Left cardiac atrium (tissue), 4 donors: ENCODE data around the gene IKZF2. TPM values are rescaled to one million over a fixed set of nuclear protein-coding genes. Genes with fewer than 3 reads are reported as not detected.
"Not testable (repeated sequence)": the region's sequence is repeated elsewhere in the genome, so short reads cannot be mapped to it uniquely, and the experiment has no call there.

Experiments used
- ATAC-seq, 2 donors: fragments of 200-7000 bp; cut with Tn5 transposase; one replicate each; pipeline ENCODE4 v1.9.1; 2020; ENCODE audit warnings: mild to moderate bottlenecking in 2 of 2, moderate library complexity in 2 of 2
- DNase-seq: peaks from one replicate; pipeline ENCODE4 v3.0.0-alpha.2; 2020
- intact Hi-C, 2 donors: fragments of 100-400 bp; cut with DNase I; formaldehyde crosslinking; loops; one replicate each; pipeline versions ENCODE4 v1.14.1 to v1.15.1; 2022 to 2023
- total RNA-seq, 2 donors: library from RNA; stranded (reverse); fragmentation: NEBNext Ultra II Directional; extraction: Animal tissue kit (Norgen Biotek cat#: 25700); gene quantifications; one replicate each; pipeline ENCODE4 v1.2.1, GENCODE V29; 2021
- donor health status: DM: no; HTN: yes; CAD: no.
- donor health status: DM: no; HTN: yes; CAD: no; lungs with severe emphysema.
- donor health status: DM: yes; HTN: yes; CAD: no.
- donor health status: Dilated cardiomyopathy.

The IKZF2 gene
- total RNA-seq, 2 donors from 2014 or later: 3.8 to 6.3 TPM

- ATAC-seq (no peak), DNase-seq (no peak)
- intact Hi-C loops: no loop called here
Measured at GRCh38 chr2:213067888-213068287, 83.5 kb downstream of the IKZF2 start.

- DNase-seq (no peak), ATAC-seq (no peak)
- intact Hi-C loops: no loop called here
Measured at GRCh38 chr2:213066443-213066743, 85.0 kb downstream of the IKZF2 start.

DNA sequence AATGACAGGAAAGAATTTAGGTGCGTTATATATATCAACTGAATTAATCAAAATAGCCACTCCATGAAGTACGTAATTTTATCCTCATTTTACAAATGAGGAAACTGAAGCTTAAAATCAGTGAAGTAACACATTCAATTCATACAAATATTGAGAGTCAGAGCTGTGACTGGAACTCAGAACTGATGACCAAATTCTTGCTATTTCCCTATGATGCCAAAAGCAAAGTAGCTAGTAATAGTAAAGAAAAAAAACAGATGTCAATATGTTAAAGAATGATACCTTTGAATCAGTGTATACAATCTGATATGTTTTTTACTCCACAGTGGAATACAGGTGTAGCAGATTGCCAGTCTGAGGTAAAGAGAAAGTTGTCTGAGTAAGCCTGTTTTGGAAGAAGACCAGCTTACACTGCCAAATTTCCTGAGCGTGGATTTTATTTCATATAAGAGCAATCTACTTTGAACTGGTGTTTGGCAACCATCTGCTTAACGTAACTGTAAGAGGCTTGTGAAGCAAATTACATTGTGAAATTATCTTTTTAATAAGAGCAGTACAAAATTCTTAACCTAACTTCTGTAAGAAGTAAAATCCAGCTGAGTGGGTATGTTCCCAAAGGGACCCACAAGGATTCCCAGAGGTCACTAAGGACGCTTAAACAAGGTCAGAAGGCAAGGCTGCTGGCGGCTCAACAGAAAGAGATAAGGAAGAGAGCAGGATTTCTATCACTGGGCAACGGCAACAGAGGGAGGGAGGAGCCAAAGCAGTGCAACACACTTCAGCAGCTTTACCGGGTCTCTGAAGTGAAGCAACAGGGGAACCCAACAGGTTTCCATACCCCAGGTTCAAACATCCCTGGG is 85.6 kb downstream of the IKZF2 start:
- DNase-seq (peak; percentile 33), ATAC-seq (peak; percentile 80 to 93)
- intact Hi-C loops: no loop called here

DNA sequence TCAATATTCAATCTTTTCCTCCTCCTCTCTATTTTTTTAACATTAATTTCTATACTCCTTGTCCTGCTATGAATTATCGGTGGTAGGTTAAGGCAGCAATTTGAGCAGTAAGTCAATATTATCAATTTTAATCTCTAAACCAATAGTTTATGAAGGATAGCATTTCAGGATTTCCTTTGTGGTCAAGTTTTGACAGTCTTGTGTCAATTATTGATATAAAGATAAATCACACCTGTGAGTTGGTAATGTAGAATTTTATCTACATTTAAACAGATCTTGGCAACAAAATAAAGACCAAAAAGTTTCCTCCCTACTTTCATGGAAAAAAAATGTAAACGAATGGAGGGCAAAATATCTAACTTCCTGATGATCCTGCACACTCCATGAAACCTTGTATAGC is 87.3 kb downstream of the IKZF2 start:
- intact Hi-C loops: no loop called here
- ATAC-seq: no peak
- no peak for DNase-seq

DNA sequence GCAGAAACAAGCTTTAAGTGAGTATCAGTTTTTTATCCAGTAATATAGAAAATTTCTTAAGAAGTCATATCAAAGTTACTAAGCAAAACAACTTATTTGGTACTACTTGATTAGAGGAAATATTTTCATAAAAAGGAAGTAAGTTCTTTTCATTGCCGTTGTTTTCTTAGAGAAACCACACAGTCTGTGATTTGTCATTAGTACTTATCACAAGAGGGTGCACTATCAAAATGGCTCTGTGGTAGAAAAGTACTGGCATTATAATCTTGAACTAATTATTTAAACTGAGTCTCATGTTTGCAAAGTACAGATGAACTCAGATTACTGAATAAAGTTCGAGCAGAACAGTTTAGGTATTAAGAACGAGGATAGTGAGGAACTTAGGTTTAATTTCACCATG is 93.4 kb downstream of the IKZF2 start:
- intact Hi-C loops: no loop called here
- ATAC-seq (no peak), DNase-seq (no peak)

GRCh38 chr2:213046431-213046830 is 105.0 kb downstream of the IKZF2 start:
- ATAC-seq (no peak), DNase-seq (no peak)
- intact Hi-C loops: no loop called here

DNA sequence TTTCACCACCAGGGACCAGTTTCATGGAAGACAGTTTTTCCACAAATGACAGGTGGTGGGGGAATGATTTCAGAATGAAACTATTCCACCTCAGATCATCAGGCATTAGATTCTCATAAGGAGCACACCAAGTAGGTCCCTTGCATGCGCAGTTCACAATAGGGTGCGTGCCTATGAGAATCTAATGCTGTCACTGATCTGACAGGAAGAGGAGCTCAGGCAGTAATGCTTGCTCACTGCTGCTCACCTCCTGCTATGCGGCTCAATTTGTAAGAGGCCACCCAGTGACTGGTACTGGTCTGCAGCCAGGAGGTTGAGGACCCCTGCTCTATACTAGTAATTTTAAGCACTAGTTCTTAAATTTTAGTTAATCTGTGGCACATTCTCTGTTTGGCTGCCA is 107.8 kb downstream of the IKZF2 start:
- intact Hi-C loops: no loop called here
- ATAC-seq: no peak
- no peak for DNase-seq

GRCh38 chr2:213042262-213042661 is 109.2 kb downstream of the IKZF2 start:
- no peak for ATAC-seq
- intact Hi-C loops: no loop called here
- no peak for DNase-seq

DNA sequence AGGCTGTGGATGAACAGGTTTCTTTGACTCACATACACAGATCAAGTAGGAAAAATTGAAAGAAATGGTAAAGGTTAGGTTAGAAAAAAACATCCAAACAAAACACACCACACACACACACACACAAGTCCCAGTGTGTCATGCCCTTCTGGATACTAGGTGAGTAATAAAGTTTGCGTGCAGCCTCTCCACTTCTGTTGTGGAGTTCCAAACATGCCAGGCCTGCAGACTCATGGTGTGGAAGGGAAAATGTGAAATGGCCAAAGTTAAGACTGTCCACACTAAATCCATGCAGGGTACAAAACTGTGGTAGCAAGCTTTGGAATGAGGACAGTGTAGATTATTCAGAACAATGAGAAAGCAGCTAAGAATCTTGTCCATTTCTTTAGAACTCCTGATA is 114.6 kb downstream of the IKZF2 start:
- peak in 1 of 2 donors; percentile 27 for ATAC-seq
- intact Hi-C loops: no loop called here
- DNase-seq: no peak

DNA sequence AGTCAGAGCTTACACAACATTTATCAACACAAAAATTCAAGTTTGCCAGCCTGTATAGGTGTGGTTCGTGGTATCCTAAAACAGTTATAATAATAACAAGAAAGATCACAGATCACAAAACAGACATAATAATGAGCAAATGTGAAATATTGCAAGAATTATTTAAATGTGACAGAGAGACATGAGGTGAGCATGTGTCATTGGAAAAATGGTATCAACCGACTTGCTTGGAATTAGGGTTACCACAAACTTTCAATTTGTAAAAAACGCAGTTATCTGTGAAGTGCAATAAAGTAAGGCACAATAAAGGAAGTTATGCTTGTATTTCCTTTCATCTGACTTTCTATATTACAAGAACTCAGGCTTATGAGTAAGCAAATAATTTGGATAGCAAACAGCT is 116.8 kb downstream of the IKZF2 start:
- intact Hi-C loops: no loop called here
- DNase-seq (no peak), ATAC-seq (no peak)

GRCh38 chr2:213032607-213033006 is 118.8 kb downstream of the IKZF2 start:
- intact Hi-C loops: no loop called here
- DNase-seq (no peak), ATAC-seq (no peak)

- no peak for ATAC-seq
- intact Hi-C loops: no loop called here
- no peak for DNase-seq
Measured at GRCh38 chr2:213022987-213023386, 128.4 kb downstream of the IKZF2 start.

DNA sequence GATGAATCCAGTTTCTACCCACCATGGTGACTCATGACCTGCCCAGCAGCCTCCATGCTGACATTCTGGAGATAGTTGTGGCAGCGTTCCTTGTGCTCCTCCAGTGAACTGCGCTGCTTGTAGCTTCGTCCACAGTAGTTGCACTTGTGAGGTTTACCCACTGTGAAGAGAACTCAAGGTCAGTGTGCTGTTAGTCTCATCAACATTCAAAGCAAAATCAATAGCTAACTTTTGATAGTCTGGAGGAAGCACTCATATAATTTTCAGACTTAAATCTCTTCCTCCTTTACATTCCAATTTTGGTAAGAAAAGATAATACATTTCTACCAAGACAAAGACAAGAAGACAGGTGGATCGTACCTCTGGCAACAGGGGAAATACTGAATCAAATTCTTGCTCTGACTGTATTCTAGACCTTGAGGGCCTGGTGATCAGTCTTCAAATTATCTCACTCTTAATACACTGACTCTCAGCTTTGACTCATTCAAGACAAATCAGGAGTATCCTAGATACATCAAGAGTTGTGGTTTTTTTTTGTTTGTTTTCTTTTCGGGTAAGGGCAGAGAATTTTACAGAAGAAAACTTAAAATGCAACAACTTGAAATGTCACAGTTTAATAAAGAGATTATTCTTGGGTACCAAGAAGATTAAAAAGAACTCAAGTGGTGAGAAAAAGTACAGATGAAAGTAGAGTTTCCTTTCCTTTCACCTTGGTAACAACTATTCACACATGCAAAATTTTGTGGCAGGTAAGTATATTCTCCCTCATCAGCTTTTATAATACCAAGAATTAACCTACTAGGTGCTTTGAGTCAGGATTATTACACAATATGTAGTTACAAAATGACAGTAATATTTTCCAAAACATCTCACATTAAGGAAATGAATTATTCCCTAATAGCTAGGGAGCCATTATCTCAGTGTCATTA is 129.2 kb downstream of the IKZF2 start:
- no peak for DNase-seq
- no peak for ATAC-seq
- intact Hi-C loops: no loop called here

- not testable (repeated sequence) for ATAC-seq
Measured at GRCh38 chr2:213020913-213021312, 130.5 kb downstream of the IKZF2 start.

GRCh38 chr2:213020268-213020667 is 131.1 kb downstream of the IKZF2 start:
- intact Hi-C loops: no loop called here
- DNase-seq (no peak), ATAC-seq (no peak)

More at GRCh38 chr2:213020913-213021312, 130.5 kb downstream of the IKZF2 start:
- DNase-seq, intact Hi-C loops: not testable (repeated sequence)

DNA sequence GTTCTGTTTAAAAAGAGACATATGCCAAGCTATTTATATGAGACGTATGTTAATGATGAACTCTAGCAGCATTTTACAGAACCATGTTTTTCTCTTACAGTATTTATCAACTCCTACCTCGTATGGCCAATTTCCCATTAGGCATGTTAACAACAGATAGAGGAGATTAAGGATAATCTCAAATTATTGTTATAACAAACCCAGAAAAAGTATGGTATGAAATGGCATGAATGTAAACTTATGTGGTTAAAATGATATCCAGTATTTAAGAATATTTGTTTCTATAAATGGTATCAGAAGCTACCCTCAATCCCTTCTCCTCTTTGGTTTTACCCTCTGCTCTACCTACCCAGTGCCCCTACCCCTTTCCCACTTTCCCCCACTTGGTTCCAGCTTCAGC is 132.0 kb downstream of the IKZF2 start:
- intact Hi-C loops: no loop called here
- DNase-seq (no peak), ATAC-seq (no peak)

GRCh38 chr2:213018340-213018901 is 133.0 kb downstream of the IKZF2 start:
- intact Hi-C loops: no loop called here
- ATAC-seq (no peak), DNase-seq (no peak)

DNA sequence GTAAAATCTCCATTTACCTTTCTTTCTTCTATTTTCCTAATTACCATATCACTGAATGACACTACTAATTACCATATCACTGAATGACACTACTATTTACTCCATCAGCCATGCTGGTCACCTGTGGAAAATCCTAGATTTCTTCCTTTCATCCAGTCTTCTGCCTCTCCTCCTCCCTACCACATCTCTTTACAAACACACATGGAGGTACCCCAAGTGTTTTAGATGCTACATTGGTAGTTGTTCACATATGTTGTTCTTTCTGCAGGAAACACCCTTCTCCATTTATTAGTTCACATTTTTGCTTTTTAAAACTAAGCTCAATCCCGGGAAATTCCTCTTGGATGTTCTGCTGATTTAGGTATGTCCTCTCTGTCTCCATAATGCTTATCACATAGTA is 134.0 kb downstream of the IKZF2 start:
- DNase-seq (no peak), ATAC-seq (no peak)
- intact Hi-C loops: no loop called here

DNA sequence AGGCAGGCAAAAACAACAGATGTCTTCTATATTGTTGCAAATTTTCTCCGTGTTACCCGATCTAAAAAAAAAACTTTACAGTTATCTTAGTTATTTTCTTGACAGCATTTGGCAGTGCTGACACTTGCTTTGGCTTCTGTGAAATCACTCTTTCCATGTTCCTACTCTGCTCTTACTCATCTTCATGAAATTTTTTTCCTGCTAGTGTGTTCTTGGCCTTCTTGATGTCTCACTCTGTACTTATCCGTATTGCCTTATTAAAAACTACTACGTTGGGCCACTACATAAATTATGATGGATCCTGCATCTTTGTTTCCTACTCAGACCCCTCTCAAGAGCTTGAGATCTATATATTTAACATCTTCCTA is 134.4 kb downstream of the IKZF2 start:
- intact Hi-C loops: no loop called here
- DNase-seq: no peak

More for the DNA sequence above, 134.4 kb downstream of the IKZF2 start:
- ATAC-seq: peak in 1 of 2 donors; percentile 84
